Adrenal gland (tissue), 5 donors: ENCODE measurements around the gene TLCD5.

Experiments used
- CTCF ChIP-seq, 6 experiments: fragments of 450-650 bp in 4 of 6; fragments of 200-600 bp in 2 of 6; sonication (generic) in 1 of 6; IDR thresholded peaks; 1 replicate in 5 of 6; 2 replicates in 1 of 6; pipeline versions ENCODE4 v1.5.1 to v1.8.0; 2016 to 2021; ENCODE audit warnings: antibody characterized with exemption in 6 of 6, mild to moderate bottlenecking in 2 of 6, moderate library complexity in 1 of 6
- POLR2A ChIP-seq, 2 donors: fragments of 450-650 bp; IDR thresholded peaks; one replicate each; pipeline ENCODE4 v1.6.1; 2017; ENCODE audit warnings: antibody characterized with exemption in 2 of 2, mild to moderate bottlenecking in 2 of 2, moderate library complexity in 1 of 2
- donor health status: DM: no; HTN: no; CAD: no.

GRCh38 chr11:120357620-120358019, 32.5 kb downstream of the TLCD5 start:
- no peak for TF ChIP-seq CTCF (IDR thresholded peaks at IDR 0.05)
- no peak for TF ChIP-seq POLR2A (IDR thresholded peaks at IDR 0.05)
